Loucy (cell line): Measurements from ENCODE around the gene PPFIA4.

Experiments
- H2AFZ ChIP-seq: fragments of 200-600 bp; sonication (generic); 2 replicates; pipeline ENCODE4 v1.6.0; 2016; ENCODE audit warnings: antibody characterized with exemption, mild to moderate bottlenecking, low read length, moderate library complexity
- H3F3A ChIP-seq: fragments of 200-600 bp; 2 replicates; pipeline ENCODE4 v1.6.0; 2016; ENCODE audit warnings: antibody characterized with exemption, low read depth, mild to moderate bottlenecking
- H3K27me3 ChIP-seq: fragments of 200-600 bp; sonication (generic); 2 replicates; pipeline ENCODE4 v1.6.1; 2014; ENCODE audit warnings: low read length, mild to moderate bottlenecking; ENCODE audit not compliant: insufficient read depth, poor library complexity, severe bottlenecking
- H3K36me3 ChIP-seq: fragments of 200-600 bp; sonication (generic); 2 replicates; pipeline ENCODE4 v1.6.1; 2016; ENCODE audit warnings: low read length; ENCODE audit not compliant: insufficient read depth
- H3K4me1 ChIP-seq: fragments of 200-600 bp; sonication (generic); 2 replicates; pipeline ENCODE4 v1.5.1; 2014; ENCODE audit warnings: low read length, mild to moderate bottlenecking; ENCODE audit not compliant: insufficient read depth, poor library complexity, severe bottlenecking
- H3K4me2 ChIP-seq: fragments of 200-600 bp; sonication (generic); 2 replicates; pipeline ENCODE4 v1.6.0; 2014; ENCODE audit warnings: antibody characterized with exemption, low read length, low read depth, mild to moderate bottlenecking; ENCODE audit not compliant: poor library complexity, severe bottlenecking
- H3K4me3 ChIP-seq: fragments of 200-600 bp; sonication (generic); 2 replicates; pipeline ENCODE4 v1.5.1; 2014; ENCODE audit warnings: low read length, mild to moderate bottlenecking, mixed read lengths; ENCODE audit not compliant: poor library complexity, severe bottlenecking
- H3K79me2 ChIP-seq: fragments of 200-600 bp; sonication (generic); 2 replicates; pipeline ENCODE4 v1.6.1; 2014; ENCODE audit warnings: low read length; ENCODE audit not compliant: insufficient read depth
- H3K9ac ChIP-seq: fragments of 200-600 bp; sonication (generic); 2 replicates; pipeline ENCODE4 v1.6.0; 2014; ENCODE audit warnings: mild to moderate bottlenecking, low read depth, low read length, moderate library complexity; ENCODE audit not compliant: poor library complexity, severe bottlenecking
- H3K9me2 ChIP-seq: fragments of 200-600 bp; sonication (generic); replicated peaks from 2 replicates; pipeline ENCODE4 v1.6.1; 2016; ENCODE audit warnings: low read depth, low read length, mixed read lengths
- H3K9me3 ChIP-seq: fragments of 200-600 bp; sonication (generic); 2 replicates; pipeline ENCODE4 v1.6.1; 2014; ENCODE audit warnings: mild to moderate bottlenecking, antibody characterized with exemption, low read length, low read depth; ENCODE audit not compliant: insufficient read depth
- H4K20me1 ChIP-seq: fragments of 200-600 bp; sonication (generic); 2 replicates; pipeline ENCODE4 v1.6.0; 2014; ENCODE audit warnings: antibody characterized with exemption, low read length, mild to moderate bottlenecking; ENCODE audit not compliant: insufficient read depth, poor library complexity, severe bottlenecking
- CTCF ChIP-seq: fragments of 200-600 bp; sonication (generic); conservative IDR thresholded peaks from 2 replicates; pipeline ENCODE4 v1.5.1; 2014; ENCODE audit warnings: mild to moderate bottlenecking, antibody characterized with exemption, low read length
- EZH2phosphoT487 ChIP-seq: fragments of 200-600 bp; IDR thresholded peaks from 2 replicates; pipeline ENCODE4 v1.6.1; 2018; ENCODE audit warnings: antibody characterized with exemption, mild to moderate bottlenecking, moderate library complexity, borderline replicate concordance

The PPFIA4 gene

DNA sequence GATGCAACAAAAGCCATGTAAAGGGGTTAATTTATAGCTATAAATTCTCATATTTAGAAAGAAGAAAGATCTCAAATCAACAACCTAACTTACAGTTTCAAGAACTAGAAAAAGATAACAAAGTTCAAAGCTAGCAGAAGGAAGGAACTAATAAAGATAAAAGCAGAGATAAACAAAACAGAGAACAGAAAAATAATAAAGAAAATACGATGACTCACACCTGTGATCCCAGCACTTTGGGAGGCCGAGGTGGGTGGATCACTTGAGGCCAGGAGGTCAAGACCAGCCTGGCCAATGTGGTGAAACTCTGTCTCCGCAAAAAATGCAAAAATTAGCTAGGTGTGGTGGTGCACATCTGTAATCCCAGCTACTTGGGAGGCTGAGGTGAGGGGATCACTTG lies 31.5 kb upstream of the PPFIA4 start:
- Histone ChIP-seq H4K20me1 (no peaks in the 10 kb centered on the region), H2AFZ (no peak overlapping the region), H3K4me1 (peaks cover 13% of the 10 kb centered on the region), H3K79me2 (no peaks in the 10 kb centered on the region), H3K36me3 (no peaks in the 10 kb centered on the region), H3F3A (no peaks in the 10 kb centered on the region), H3K4me2 (no peak overlapping the region), H3K9me2 (no peaks in the 10 kb centered on the region), H3K4me3 (no peak overlapping the region), H3K9me3 (no peaks in the 10 kb centered on the region), H3K9ac (no peak overlapping the region), H3K27me3 (no peaks in the 10 kb centered on the region)
- TF ChIP-seq EZH2phosphoT487 (no peak), CTCF (no peak)

DNA sequence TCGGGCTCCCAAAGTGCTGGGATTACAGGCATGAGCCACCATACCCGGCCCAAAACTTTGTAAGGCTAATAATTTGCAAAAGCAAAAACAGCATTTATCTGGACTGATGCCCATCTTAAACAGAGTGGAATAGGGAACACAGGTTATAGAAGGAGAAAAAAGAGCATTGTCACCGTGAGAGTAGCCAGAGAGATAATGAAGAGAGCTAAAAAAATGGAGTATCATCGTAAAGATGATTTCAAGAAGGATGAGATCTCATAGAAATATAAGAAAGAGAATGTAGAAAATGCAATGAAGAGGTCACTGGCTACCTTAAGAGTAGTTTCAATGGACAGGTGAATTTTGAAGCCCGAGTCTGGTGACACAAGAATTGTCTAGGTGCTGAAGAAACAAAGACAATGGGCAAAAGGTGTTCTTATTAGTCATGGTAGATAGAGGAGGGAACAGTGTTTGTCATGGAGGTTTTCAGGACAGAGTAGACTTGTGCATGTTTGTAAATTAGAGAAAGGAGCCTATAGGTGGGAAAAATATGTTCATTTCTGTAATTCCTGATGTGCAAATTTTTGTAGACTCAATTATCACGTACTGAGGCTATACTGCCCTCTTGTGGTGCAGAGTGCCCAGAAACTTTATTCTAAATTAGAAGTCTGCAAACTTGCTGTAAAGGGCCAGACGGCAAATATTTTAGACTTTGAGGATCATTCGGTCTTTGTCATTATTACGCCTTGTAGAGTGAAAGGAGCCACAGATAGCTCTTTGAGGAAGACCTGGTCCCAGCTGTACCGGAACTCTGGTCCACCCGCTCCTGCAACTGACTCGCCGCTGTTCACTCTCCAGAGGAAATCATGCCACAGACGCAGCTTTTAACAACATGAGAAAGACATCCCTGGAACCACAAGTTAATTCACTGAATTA lies 27.2 kb upstream of the PPFIA4 start:
- no peaks in the 10 kb centered on the region for H3K36me3 ChIP-seq
- peak overlapping the region; percentile 54 for H3K4me2 ChIP-seq
- peak overlapping the region; percentile 68 for H2AFZ ChIP-seq
- no peaks in the 10 kb centered on the region for H4K20me1 ChIP-seq
- no peaks in the 10 kb centered on the region for H3K9me3 ChIP-seq
- H3K4me1 ChIP-seq, result peaks cover 16% of the 10 kb centered on the region
- no peaks in the 10 kb centered on the region for H3F3A ChIP-seq
- H3K9ac ChIP-seq, result peak overlapping the region; percentile 38
- TF ChIP-seq EZH2phosphoT487 (no peak), CTCF (peak; percentile 90)
- H3K27me3 ChIP-seq, result no peaks in the 10 kb centered on the region
- no peaks in the 10 kb centered on the region for H3K79me2 ChIP-seq
- H3K4me3 ChIP-seq, result peak overlapping the region; percentile 31
- no peaks in the 10 kb centered on the region for H3K9me2 ChIP-seq

- peak overlapping the region; percentile 38 for H3K9ac ChIP-seq
- H3K4me2 ChIP-seq, result peak overlapping the region; percentile 54
- peak overlapping the region; percentile 68; the same call in 1 of the 2 replicates for H2AFZ ChIP-seq
Measured at GRCh38 chr1:203000217-203000944, 25.9 kb upstream of the PPFIA4 start.

More at GRCh38 chr1:203000217-203000944, 25.9 kb upstream of the PPFIA4 start:
- H3K36me3 ChIP-seq, result no peaks in the 10 kb centered on the region
- TF ChIP-seq CTCF (no peak), EZH2phosphoT487 (no peak)
- H3K79me2 ChIP-seq, result no peaks in the 10 kb centered on the region
- no peaks in the 10 kb centered on the region; the same call in 1 of the 2 replicates for H3F3A ChIP-seq
- no peaks in the 10 kb centered on the region for H3K9me3 ChIP-seq
- H3K9me2 ChIP-seq, result no peaks in the 10 kb centered on the region
- no peaks in the 10 kb centered on the region for H4K20me1 ChIP-seq
- no peak overlapping the region for H3K4me3 ChIP-seq
- H3K27me3 ChIP-seq, result no peaks in the 10 kb centered on the region
- H3K4me1 ChIP-seq, result peaks cover 13% of the 10 kb centered on the region
